HEK293 (cell line): ENCODE data around the gene SLC25A22.

Source experiments
- BCL11B ChIP-seq: fragments of 450-650 bp; formaldehyde crosslinking; IDR thresholded peaks from 2 replicates; pipeline ENCODE4 v1.5.1; 2016; ENCODE audit warnings: low read depth, missing biosample characterization, missing genetic modification characterization
- CTCF ChIP-seq: fragments of 450-650 bp; formaldehyde crosslinking; IDR thresholded peaks from 2 replicates; pipeline ENCODE4 v1.5.1; 2016; ENCODE audit warnings: missing biosample characterization, missing genetic modification characterization
- FEZF1 ChIP-seq: fragments of 450-650 bp; formaldehyde crosslinking; IDR thresholded peaks from 2 replicates; pipeline ENCODE4 v1.5.1; 2016; ENCODE audit warnings: missing biosample characterization, missing genetic modification characterization
- GFI1B ChIP-seq: fragments of 450-650 bp; formaldehyde crosslinking; IDR thresholded peaks from 2 replicates; pipeline ENCODE4 v1.5.1; 2016; ENCODE audit warnings: missing biosample characterization, missing genetic modification characterization
- GLI2 ChIP-seq: fragments of 450-650 bp; formaldehyde crosslinking; IDR thresholded peaks from 2 replicates; pipeline ENCODE4; 2017; ENCODE audit warnings: missing biosample characterization, missing genetic modification characterization, low read depth, borderline replicate concordance
- GLI4 ChIP-seq: fragments of 450-650 bp; formaldehyde crosslinking; IDR thresholded peaks from 2 replicates; pipeline ENCODE4 v1.5.1; 2016; ENCODE audit warnings: missing biosample characterization, missing genetic modification characterization
- GLIS1 ChIP-seq: fragments of 450-650 bp; formaldehyde crosslinking; IDR thresholded peaks from 2 replicates; pipeline ENCODE4 v1.5.1; 2016; ENCODE audit warnings: missing biosample characterization, missing genetic modification characterization
- HIC1 ChIP-seq: fragments of 450-650 bp; formaldehyde crosslinking; IDR thresholded peaks from 2 replicates; pipeline ENCODE4 v1.5.1; 2016; ENCODE audit warnings: missing biosample characterization, missing genetic modification characterization
- REST ChIP-seq: fragments of 450-650 bp; formaldehyde crosslinking; IDR thresholded peaks from 2 replicates; pipeline ENCODE4 v1.5.1; 2016; ENCODE audit warnings: missing biosample characterization, missing genetic modification characterization
- SP2 ChIP-seq: fragments of 450-650 bp; formaldehyde crosslinking; IDR thresholded peaks from 2 replicates; pipeline ENCODE4 v1.5.1; 2016; ENCODE audit warnings: missing biosample characterization, missing genetic modification characterization
- SP3 ChIP-seq: fragments of 450-650 bp; formaldehyde crosslinking; IDR thresholded peaks from 2 replicates; pipeline ENCODE4 v1.5.1; 2016; ENCODE audit warnings: missing biosample characterization, missing genetic modification characterization
- SP7 ChIP-seq: fragments of 450-650 bp; formaldehyde crosslinking; IDR thresholded peaks from 2 replicates; pipeline ENCODE4 v1.5.1; 2016; ENCODE audit warnings: missing biosample characterization, missing genetic modification characterization
- TCF7L2 ChIP-seq: IDR thresholded peaks from 2 replicates; pipeline ENCODE4 v1.6.1; 2011; ENCODE audit warnings: low read depth, mild to moderate bottlenecking, inconsistent platforms, low read length, moderate library complexity, borderline replicate concordance
- ZBTB20 ChIP-seq: fragments of 450-650 bp; formaldehyde crosslinking; IDR thresholded peaks from 2 replicates; pipeline ENCODE4 v1.5.1; 2016; ENCODE audit warnings: missing biosample characterization, missing genetic modification characterization
- ZBTB26 ChIP-seq: fragments of 450-650 bp; formaldehyde crosslinking; optimal IDR thresholded peaks from 2 replicates; pipeline ENCODE3; 2016; ENCODE audit warnings: missing biosample characterization, mild to moderate bottlenecking, missing genetic modification characterization
- ZBTB48 ChIP-seq: fragments of 450-650 bp; formaldehyde crosslinking; IDR thresholded peaks from 2 replicates; pipeline ENCODE4 v1.5.1; 2016; ENCODE audit warnings: missing biosample characterization, missing genetic modification characterization
- ZBTB8A ChIP-seq: fragments of 450-650 bp; formaldehyde crosslinking; IDR thresholded peaks from 2 replicates; pipeline ENCODE4 v1.5.1; 2016; ENCODE audit warnings: missing biosample characterization, missing genetic modification characterization
- ZFHX2 ChIP-seq: fragments of 450-650 bp; formaldehyde crosslinking; conservative IDR thresholded peaks from 2 replicates; pipeline ENCODE4 v1.5.1; 2016; ENCODE audit warnings: missing biosample characterization, missing genetic modification characterization
- ZNF146 ChIP-seq: fragments of 450-650 bp; formaldehyde crosslinking; IDR thresholded peaks from 2 replicates; pipeline ENCODE4 v1.5.1; 2016; ENCODE audit warnings: missing biosample characterization, missing genetic modification characterization
- ZNF155 ChIP-seq: fragments of 450-650 bp; formaldehyde crosslinking; IDR thresholded peaks from 2 replicates; pipeline ENCODE4 v1.5.1; 2016; ENCODE audit warnings: missing biosample characterization, missing genetic modification characterization
- ZNF175 ChIP-seq: fragments of 450-650 bp; formaldehyde crosslinking; IDR thresholded peaks from 2 replicates; pipeline ENCODE4 v1.5.1; 2016; ENCODE audit warnings: missing biosample characterization, missing genetic modification characterization
- ZNF266 ChIP-seq: fragments of 450-650 bp; formaldehyde crosslinking; IDR thresholded peaks from 2 replicates; pipeline ENCODE4 v1.5.1; 2016; ENCODE audit warnings: missing biosample characterization, missing genetic modification characterization, low read depth
- ZNF292 ChIP-seq: fragments of 450-650 bp; formaldehyde crosslinking; IDR thresholded peaks from 2 replicates; pipeline ENCODE4 v1.5.1; 2016; ENCODE audit warnings: low read depth, missing biosample characterization, missing genetic modification characterization, borderline replicate concordance
- ZNF324 ChIP-seq: fragments of 450-650 bp; formaldehyde crosslinking; IDR thresholded peaks from 2 replicates; pipeline ENCODE4 v1.5.1; 2016; ENCODE audit warnings: missing biosample characterization, missing genetic modification characterization
- ZNF341 ChIP-seq: fragments of 450-650 bp; formaldehyde crosslinking; IDR thresholded peaks from 2 replicates; pipeline ENCODE4; 2016; ENCODE audit warnings: low read depth, missing biosample characterization, missing genetic modification characterization
- ZNF433 ChIP-seq: fragments of 450-650 bp; formaldehyde crosslinking; IDR thresholded peaks from 2 replicates; pipeline ENCODE4 v1.5.1; 2016; ENCODE audit warnings: missing biosample characterization, missing genetic modification characterization, low read depth
- ZNF510 ChIP-seq: fragments of 450-650 bp; formaldehyde crosslinking; IDR thresholded peaks from 2 replicates; pipeline ENCODE4 v1.5.1; 2018; ENCODE audit warnings: mild to moderate bottlenecking, missing genetic modification characterization, missing biosample characterization; ENCODE audit not compliant: insufficient replicate concordance
- ZNF521 ChIP-seq: fragments of 450-650 bp; formaldehyde crosslinking; IDR thresholded peaks from 2 replicates; pipeline ENCODE4 v1.5.1; 2017; ENCODE audit warnings: missing biosample characterization, mild to moderate bottlenecking, missing genetic modification characterization
- ZNF544 ChIP-seq: fragments of 450-650 bp; formaldehyde crosslinking; IDR thresholded peaks from 2 replicates; pipeline ENCODE4 v1.5.0; 2017; ENCODE audit warnings: missing biosample characterization, missing genetic modification characterization
- ZNF548 ChIP-seq: fragments of 450-650 bp; formaldehyde crosslinking; IDR thresholded peaks from 2 replicates; pipeline ENCODE4 v1.5.1; 2016; ENCODE audit warnings: missing biosample characterization, missing genetic modification characterization
- ZNF623 ChIP-seq: fragments of 450-650 bp; formaldehyde crosslinking; IDR thresholded peaks from 2 replicates; pipeline ENCODE4 v1.5.1; 2016; ENCODE audit warnings: missing biosample characterization, missing genetic modification characterization
- ZNF707 ChIP-seq: fragments of 450-650 bp; formaldehyde crosslinking; IDR thresholded peaks from 2 replicates; pipeline ENCODE4 v1.5.1; 2016; ENCODE audit warnings: missing biosample characterization, missing genetic modification characterization
- ZNF776 ChIP-seq: fragments of 450-650 bp; formaldehyde crosslinking; IDR thresholded peaks from 2 replicates; pipeline ENCODE4 v1.5.0; 2017; ENCODE audit warnings: missing biosample characterization, missing genetic modification characterization, borderline replicate concordance
- ZXDB ChIP-seq: fragments of 450-650 bp; formaldehyde crosslinking; IDR thresholded peaks from 2 replicates; pipeline ENCODE4 v1.5.1; 2016; ENCODE audit warnings: missing biosample characterization, missing genetic modification characterization

SLC25A22 gene

GRCh38 chr11:796565-797295 lies 1.4 kb downstream of the SLC25A22 start (continued):
- TF ChIP-seq ZNF324 (tag by site-specific recombination): no peak
- no peak for TF ChIP-seq ZNF544 (tag by site-specific recombination)
- TF ChIP-seq TCF7L2: no peak
- TF ChIP-seq ZNF341: no peak
- no peak for TF ChIP-seq ZNF292 (tag by site-specific recombination)
- no peak for TF ChIP-seq GLI4 (tag by site-specific recombination)
- TF ChIP-seq ZBTB8A (tag by site-specific recombination): peak; percentile 49; the same call in 1 of the 2 replicates
- peak; percentile 86 for TF ChIP-seq HIC1 (tag by site-specific recombination)
- peak; percentile 17; the same call in 1 of the 2 replicates for TF ChIP-seq ZBTB48 (tag by site-specific recombination)
- TF ChIP-seq SP3 (tag by site-specific recombination): no peak
- TF ChIP-seq ZNF175 (tag by site-specific recombination): no peak
- TF ChIP-seq SP7: peak; percentile 12; the same call in 1 of the 2 replicates
- no peak for TF ChIP-seq ZNF776 (tag by site-specific recombination)
- TF ChIP-seq GFI1B (tag by site-specific recombination): no peak
- peak; percentile 81 for TF ChIP-seq ZBTB20 (tag by site-specific recombination)
- TF ChIP-seq BCL11B (tag by site-specific recombination): no peak
- no peak; the same call in 1 of the 2 replicates for TF ChIP-seq ZXDB (tag by site-specific recombination)
- TF ChIP-seq GLIS1 (tag by site-specific recombination): no peak
- TF ChIP-seq ZNF433 (tag by site-specific recombination): no peak
- no peak for TF ChIP-seq CTCF
- TF ChIP-seq ZNF510 (tag by site-specific recombination): no peak
- no peak for TF ChIP-seq ZNF623
- TF ChIP-seq GLI2 (tag by site-specific recombination): no peak
- TF ChIP-seq ZBTB26 (tag by site-specific recombination): no peak
- no peak for TF ChIP-seq ZNF155
- no peak for TF ChIP-seq ZNF266 (tag by site-specific recombination)
- no peak for TF ChIP-seq SP2 (tag by site-specific recombination)
- no peak for TF ChIP-seq ZFHX2 (tag by site-specific recombination)
- TF ChIP-seq ZNF707 (tag by site-specific recombination): no peak
- TF ChIP-seq ZNF548 (tag by site-specific recombination): no peak
- no peak for TF ChIP-seq ZNF521
- TF ChIP-seq ZNF146 (tag by site-specific recombination): no peak
- no peak for TF ChIP-seq REST (tag by site-specific recombination)
- peak; percentile 8; the same call in 1 of the 2 replicates for TF ChIP-seq FEZF1 (tag by site-specific recombination)
